Panc1 (cell line): Measurements from ENCODE around the gene FIS1.

Source experiments
- CTCF ChIP-seq: fragments of 450-650 bp; IDR thresholded peaks from 2 replicates; pipeline ENCODE4 v1.5.1; 2017; ENCODE audit warnings: mild to moderate bottlenecking
- POLR2AphosphoS5 ChIP-seq: IDR thresholded peaks from 2 replicates; pipeline ENCODE4 v1.6.1; 2012; ENCODE audit warnings: mild to moderate bottlenecking, low read depth, low read length, moderate library complexity

DNA sequence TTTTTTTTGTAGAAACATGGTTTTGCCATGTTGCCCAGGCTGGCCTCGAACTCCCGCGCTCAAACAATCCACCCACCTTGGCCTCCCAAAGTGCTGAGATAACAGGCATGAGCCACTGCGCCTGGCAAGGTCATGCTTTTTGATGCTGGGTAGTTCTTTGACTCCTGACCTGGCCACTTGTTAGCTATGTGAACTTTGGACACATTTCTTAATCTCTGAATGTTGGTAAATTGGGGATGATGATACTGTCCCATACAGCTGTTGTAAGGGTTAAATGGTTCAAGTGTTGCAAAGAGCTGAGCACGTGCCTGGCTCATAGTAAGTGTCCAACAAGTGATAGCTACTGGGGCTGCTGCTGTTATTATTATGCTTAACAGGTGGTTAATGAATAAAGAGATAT is 24.6 kb downstream of the FIS1 start:
- TF ChIP-seq CTCF, result no peak
- TF ChIP-seq POLR2AphosphoS5, result no peak
